Measurements from ENCODE around the gene MAT2B.

DNA sequence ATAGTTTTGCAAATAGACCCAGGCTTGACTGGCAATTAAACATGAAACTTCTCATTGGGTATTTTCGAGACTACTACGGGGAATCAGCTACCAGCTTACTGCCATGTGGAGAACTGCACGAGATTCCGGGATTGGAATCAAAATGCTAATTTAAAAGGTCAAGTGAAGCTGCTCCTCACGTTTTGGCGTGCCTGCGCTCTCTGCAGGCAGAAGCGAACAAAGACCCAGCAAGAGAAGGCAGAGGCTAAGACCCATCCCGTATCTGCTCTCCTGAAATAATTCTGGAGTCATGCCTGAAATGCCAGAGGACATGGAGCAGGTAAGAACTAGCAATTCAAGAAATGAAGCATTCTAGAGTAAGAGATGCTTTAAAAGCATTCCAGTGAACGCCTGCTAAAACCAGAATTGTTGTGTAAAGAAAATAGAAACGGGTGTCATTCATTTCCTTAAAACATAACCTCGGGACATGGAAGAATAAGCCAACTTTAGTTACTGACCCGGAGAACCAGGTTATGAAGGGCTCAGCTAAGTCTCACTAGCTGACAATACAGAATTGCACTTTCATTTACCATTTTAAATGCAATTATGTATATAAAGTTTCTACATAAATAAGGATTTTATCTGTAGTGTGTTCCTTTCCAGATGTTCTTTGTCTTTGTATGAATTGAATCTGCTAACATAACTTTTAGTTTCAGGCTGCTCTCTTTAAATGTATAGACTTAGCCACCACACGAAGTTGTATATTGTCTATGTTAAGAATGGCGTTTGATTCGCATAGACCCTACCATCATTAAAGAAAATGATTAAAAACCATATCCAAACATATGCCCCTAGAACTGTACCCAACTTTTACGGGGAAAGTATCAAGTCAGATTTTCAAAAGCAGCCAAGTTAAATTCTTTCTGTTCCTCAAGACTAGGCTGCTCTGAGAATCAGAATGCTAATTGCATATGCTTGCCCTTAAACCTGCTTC, 2.0 kb upstream of the MAT2B start:
- peak in 1 of 2 donors; percentile 47 for TF ChIP-seq POLR2A (IDR thresholded peaks at IDR 0.05)
- TF ChIP-seq, protein P1, sequence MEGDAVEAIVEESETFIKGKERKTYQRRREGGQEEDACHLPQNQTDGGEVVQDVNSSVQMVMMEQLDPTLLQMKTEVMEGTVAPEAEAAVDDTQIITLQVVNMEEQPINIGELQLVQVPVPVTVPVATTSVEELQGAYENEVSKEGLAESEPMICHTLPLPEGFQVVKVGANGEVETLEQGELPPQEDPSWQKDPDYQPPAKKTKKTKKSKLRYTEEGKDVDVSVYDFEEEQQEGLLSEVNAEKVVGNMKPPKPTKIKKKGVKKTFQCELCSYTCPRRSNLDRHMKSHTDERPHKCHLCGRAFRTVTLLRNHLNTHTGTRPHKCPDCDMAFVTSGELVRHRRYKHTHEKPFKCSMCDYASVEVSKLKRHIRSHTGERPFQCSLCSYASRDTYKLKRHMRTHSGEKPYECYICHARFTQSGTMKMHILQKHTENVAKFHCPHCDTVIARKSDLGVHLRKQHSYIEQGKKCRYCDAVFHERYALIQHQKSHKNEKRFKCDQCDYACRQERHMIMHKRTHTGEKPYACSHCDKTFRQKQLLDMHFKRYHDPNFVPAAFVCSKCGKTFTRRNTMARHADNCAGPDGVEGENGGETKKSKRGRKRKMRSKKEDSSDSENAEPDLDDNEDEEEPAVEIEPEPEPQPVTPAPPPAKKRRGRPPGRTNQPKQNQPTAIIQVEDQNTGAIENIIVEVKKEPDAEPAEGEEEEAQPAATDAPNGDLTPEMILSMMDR (IDR thresholded peaks at IDR 0.05): peak in 4 of 6 experiments; percentile 33 to 42 (median 34)
